ENCODE results near the gene TBC1D24. TPM values are rescaled to one million over a fixed set of nuclear protein-coding genes. Genes with fewer than 3 reads are reported as not detected.

TBC1D24 gene
- total RNA-seq, 1 experiment from 2014 or later: 15.8 TPM

- no peaks in the 10 kb centered on the region for H3K9me2 ChIP-seq (replicated peaks; ENCODE audit: insufficient read depth, low read length)
- H2AFZ ChIP-seq (ENCODE audit: low read length): no peak overlapping the region
- no peak overlapping the region for H3K4me3 ChIP-seq (ENCODE audit: low read length)
- no peak overlapping the region for H3K27ac ChIP-seq (ENCODE audit: low read length)
- no peak for DNase-seq
- H3K9me3 ChIP-seq (ENCODE audit: low read length): no peaks in the 10 kb centered on the region
- peaks cover 40% of the 10 kb centered on the region for H3K79me2 ChIP-seq (ENCODE audit: low read length)
- H3K36me3 ChIP-seq (ENCODE audit: insufficient read depth, low read length): no peaks in the 10 kb centered on the region
- peaks cover 8% of the 10 kb centered on the region for H3K4me1 ChIP-seq (ENCODE audit: low read length)
- 0 out of 2 replicates have a peak overlapping the region, but pooled peaks have one; percentile 29 for H3K9ac ChIP-seq (ENCODE audit: low read length)
- no peak overlapping the region for H3K4me2 ChIP-seq (ENCODE audit: low read depth, low read length, poor library complexity, severe bottlenecking)
- no peaks in the 10 kb centered on the region for H3K27me3 ChIP-seq (ENCODE audit: low read length)
- no peaks in the 10 kb centered on the region; the same call in 1 of the 2 replicates for H4K20me1 ChIP-seq (ENCODE audit: insufficient read depth, low read depth, low read length)
Measured at GRCh38 chr16:2485811-2486507, 11.0 kb downstream of the TBC1D24 start.

- peak overlapping the region; percentile 21; the same call in 1 of the 2 replicates for H2AFZ ChIP-seq (ENCODE audit: low read length)
- H3K4me2 ChIP-seq (ENCODE audit: low read depth, low read length, poor library complexity, severe bottlenecking): no peak overlapping the region
- no peak overlapping the region for H3K4me3 ChIP-seq (ENCODE audit: low read length)
Measured at GRCh38 chr16:2486645-2487516, 12.0 kb downstream of the TBC1D24 start.

GRCh38 chr16:2487517-2487842 lies 12.6 kb downstream of the TBC1D24 start:
- Histone ChIP-seq H2AFZ (ENCODE audit: low read length) (no peak overlapping the region), H3K4me1 (ENCODE audit: low read length) (peaks cover 8% of the 10 kb centered on the region)

More at GRCh38 chr16:2486645-2487516, 12.0 kb downstream of the TBC1D24 start:
- H3K79me2 ChIP-seq (ENCODE audit: low read length): peaks cover 36% of the 10 kb centered on the region
- no peaks in the 10 kb centered on the region for H3K27me3 ChIP-seq (ENCODE audit: low read length)
- no peaks in the 10 kb centered on the region for H3K9me2 ChIP-seq (replicated peaks; ENCODE audit: insufficient read depth, low read length)
- H4K20me1 ChIP-seq (ENCODE audit: insufficient read depth, low read depth, low read length): no peaks in the 10 kb centered on the region; the same call in 1 of the 2 replicates
- H3K4me1 ChIP-seq (ENCODE audit: low read length): peaks cover 8% of the 10 kb centered on the region
- H3K36me3 ChIP-seq (ENCODE audit: insufficient read depth, low read length): no peaks in the 10 kb centered on the region
- no peaks in the 10 kb centered on the region for H3K9me3 ChIP-seq (ENCODE audit: low read length)
- no peak overlapping the region for H3K27ac ChIP-seq (ENCODE audit: low read length)
- peak overlapping the region; percentile 29; the same call in 1 of the 2 replicates for H3K9ac ChIP-seq (ENCODE audit: low read length)
- peak; percentile 63 for DNase-seq

GRCh38 chr16:2487903-2488531 lies 13.1 kb downstream of the TBC1D24 start:
- H3K9me3 ChIP-seq (ENCODE audit: low read length): no peaks in the 10 kb centered on the region
- H3K9ac ChIP-seq (ENCODE audit: low read length): no peak overlapping the region
- H3K4me3 ChIP-seq (ENCODE audit: low read length): no peak overlapping the region
- no peaks in the 10 kb centered on the region for H3K36me3 ChIP-seq (ENCODE audit: insufficient read depth, low read length)
- H4K20me1 ChIP-seq (ENCODE audit: insufficient read depth, low read depth, low read length): no peaks in the 10 kb centered on the region; the same call in 1 of the 2 replicates
- no peaks in the 10 kb centered on the region for H3K9me2 ChIP-seq (replicated peaks; ENCODE audit: insufficient read depth, low read length)
- no peak overlapping the region for H2AFZ ChIP-seq (ENCODE audit: low read length)
- no peak for DNase-seq
- H3K4me1 ChIP-seq (ENCODE audit: low read length): peaks cover 8% of the 10 kb centered on the region
- peaks cover 34% of the 10 kb centered on the region for H3K79me2 ChIP-seq (ENCODE audit: low read length)
- no peak overlapping the region for H3K4me2 ChIP-seq (ENCODE audit: low read depth, low read length, poor library complexity, severe bottlenecking)
- no peak overlapping the region for H3K27ac ChIP-seq (ENCODE audit: low read length)
- H3K27me3 ChIP-seq (ENCODE audit: low read length): no peaks in the 10 kb centered on the region

More at GRCh38 chr16:2487517-2487842, 12.6 kb downstream of the TBC1D24 start:
- Histone ChIP-seq H3K27ac (ENCODE audit: low read length) (no peak overlapping the region), H4K20me1 (ENCODE audit: insufficient read depth, low read depth, low read length) (no peaks in the 10 kb centered on the region; the same call in 1 of the 2 replicates), H3K9me2 (replicated peaks; ENCODE audit: insufficient read depth, low read length) (no peaks in the 10 kb centered on the region), H3K4me3 (ENCODE audit: low read length) (no peak overlapping the region), H3K9me3 (ENCODE audit: low read length) (no peaks in the 10 kb centered on the region), H3K27me3 (ENCODE audit: low read length) (no peaks in the 10 kb centered on the region), H3K4me2 (ENCODE audit: low read depth, low read length, poor library complexity, severe bottlenecking) (no peak overlapping the region), H3K36me3 (ENCODE audit: insufficient read depth, low read length) (no peaks in the 10 kb centered on the region), H3K79me2 (ENCODE audit: low read length) (peaks cover 34% of the 10 kb centered on the region), H3K9ac (ENCODE audit: low read length) (no peak overlapping the region)
- no peak for DNase-seq

GRCh38 chr16:2489581-2489980 lies 14.7 kb downstream of the TBC1D24 start:
- Histone ChIP-seq H3K36me3 (ENCODE audit: insufficient read depth, low read length) (no peaks in the 10 kb centered on the region), H3K9me2 (replicated peaks; ENCODE audit: insufficient read depth, low read length) (no peaks in the 10 kb centered on the region), H2AFZ (ENCODE audit: low read length) (no peak overlapping the region), H3K4me1 (ENCODE audit: low read length) (peaks cover 8% of the 10 kb centered on the region), H3K27ac (ENCODE audit: low read length) (no peak overlapping the region), H3K4me2 (ENCODE audit: low read depth, low read length, poor library complexity, severe bottlenecking) (no peak overlapping the region), H3K9me3 (ENCODE audit: low read length) (no peaks in the 10 kb centered on the region), H3K79me2 (ENCODE audit: low read length) (peaks cover 34% of the 10 kb centered on the region), H3K27me3 (ENCODE audit: low read length) (no peaks in the 10 kb centered on the region), H3K4me3 (ENCODE audit: low read length) (no peak overlapping the region), H4K20me1 (ENCODE audit: insufficient read depth, low read depth, low read length) (no peaks in the 10 kb centered on the region; the same call in 1 of the 2 replicates), H3K9ac (ENCODE audit: low read length) (no peak overlapping the region)
- DNase-seq: no peak

- Histone ChIP-seq H3K4me1 (ENCODE audit: low read length) (peaks cover 8% of the 10 kb centered on the region), H3K9me2 (replicated peaks; ENCODE audit: insufficient read depth, low read length) (no peaks in the 10 kb centered on the region), H3K27ac (ENCODE audit: low read length) (no peak overlapping the region), H3K27me3 (ENCODE audit: low read length) (no peaks in the 10 kb centered on the region), H3K36me3 (ENCODE audit: insufficient read depth, low read length) (no peaks in the 10 kb centered on the region), H4K20me1 (ENCODE audit: insufficient read depth, low read depth, low read length) (no peaks in the 10 kb centered on the region; the same call in 1 of the 2 replicates), H3K4me3 (ENCODE audit: low read length) (no peak overlapping the region), H2AFZ (ENCODE audit: low read length) (no peak overlapping the region), H3K9me3 (ENCODE audit: low read length) (no peaks in the 10 kb centered on the region), H3K4me2 (ENCODE audit: low read depth, low read length, poor library complexity, severe bottlenecking) (no peak overlapping the region), H3K79me2 (ENCODE audit: low read length) (peaks cover 32% of the 10 kb centered on the region), H3K9ac (ENCODE audit: low read length) (no peak overlapping the region)
- no peak for DNase-seq
Measured at GRCh38 chr16:2490190-2491105, 15.5 kb downstream of the TBC1D24 start.

- H3K36me3 ChIP-seq (ENCODE audit: insufficient read depth, low read length): no peaks in the 10 kb centered on the region
- DNase-seq: no peak
- no peaks in the 10 kb centered on the region for H3K4me1 ChIP-seq (ENCODE audit: low read length)
- no peaks in the 10 kb centered on the region for H3K9me3 ChIP-seq (ENCODE audit: low read length)
- H4K20me1 ChIP-seq (ENCODE audit: insufficient read depth, low read depth, low read length): no peaks in the 10 kb centered on the region; the same call in 1 of the 2 replicates
- H3K9me2 ChIP-seq (replicated peaks; ENCODE audit: insufficient read depth, low read length): no peaks in the 10 kb centered on the region
- no peaks in the 10 kb centered on the region for H3K27me3 ChIP-seq (ENCODE audit: low read length)
- no peak overlapping the region for H3K4me3 ChIP-seq (ENCODE audit: low read length)
- peaks cover 21% of the 10 kb centered on the region for H3K79me2 ChIP-seq (ENCODE audit: low read length)
- no peak overlapping the region for H3K27ac ChIP-seq (ENCODE audit: low read length)
- no peak overlapping the region for H2AFZ ChIP-seq (ENCODE audit: low read length)
- no peak overlapping the region for H3K4me2 ChIP-seq (ENCODE audit: low read depth, low read length, poor library complexity, severe bottlenecking)
- H3K9ac ChIP-seq (ENCODE audit: low read length): no peak overlapping the region
Measured at GRCh38 chr16:2492292-2492691, 17.4 kb downstream of the TBC1D24 start.
